IPS-20b (cell line): ENCODE measurements around the gene PSMD6.

Source experiments
- H3K27ac ChIP-seq: one replicate; pipeline ENCODE4 v1.5.1; 2013; ENCODE audit warnings: low read length
- H3K27me3 ChIP-seq: 2 replicates; pipeline ENCODE4 v1.6.1; 2013; ENCODE audit warnings: mild to moderate bottlenecking, low read length, inconsistent platforms; ENCODE audit not compliant: insufficient read depth
- H3K36me3 ChIP-seq: 2 replicates; pipeline ENCODE4 v1.6.1; 2013; ENCODE audit warnings: low read depth, mild to moderate bottlenecking, inconsistent platforms, low read length, moderate library complexity; ENCODE audit not compliant: insufficient read depth
- H3K4me1 ChIP-seq: 2 replicates; pipeline ENCODE4 v1.6.1; 2013; ENCODE audit warnings: mild to moderate bottlenecking, control low read depth, inconsistent platforms, low read length, moderate library complexity; ENCODE audit not compliant: insufficient read depth
- H3K4me3 ChIP-seq: 2 replicates; pipeline ENCODE4 v1.5.1; 2013; ENCODE audit warnings: mild to moderate bottlenecking, low read length, inconsistent platforms
- H3K9ac ChIP-seq: 2 replicates; pipeline ENCODE4 v1.6.1; 2013; ENCODE audit warnings: low read depth, mild to moderate bottlenecking, inconsistent platforms, low read length, moderate library complexity
- H3K9me3 ChIP-seq: 2 replicates; pipeline ENCODE4 v1.6.1; 2013; ENCODE audit warnings: mild to moderate bottlenecking, low read depth, low read length, inconsistent platforms; ENCODE audit not compliant: insufficient read depth

PSMD6 gene

DNA sequence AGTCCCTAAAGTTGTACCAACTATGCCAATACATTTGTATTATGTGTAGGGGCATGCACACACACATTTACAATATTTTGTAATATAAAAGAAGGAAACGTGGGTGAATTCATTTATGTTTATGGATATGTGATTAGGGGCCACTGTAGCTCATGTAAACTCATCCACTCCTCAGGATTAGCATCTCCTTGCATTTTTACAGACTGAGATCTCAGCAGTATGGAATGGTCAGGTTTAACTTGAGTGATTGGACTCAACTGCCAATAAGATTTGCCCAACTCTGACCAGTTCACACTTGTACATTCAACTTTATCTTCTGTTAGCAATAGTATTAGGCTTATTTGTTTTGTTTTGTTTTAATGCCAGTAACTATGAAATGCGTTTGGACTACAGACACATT lies 36.5 kb downstream of the PSMD6 start:
- H3K27me3 ChIP-seq: no peaks in the 10 kb centered on the region
- no peaks in the 10 kb centered on the region for H3K4me1 ChIP-seq
- H3K9ac ChIP-seq: no peak overlapping the region
- no peak overlapping the region for H3K27ac ChIP-seq
- peaks cover 65% of the 10 kb centered on the region for H3K36me3 ChIP-seq
- H3K4me3 ChIP-seq: no peak overlapping the region
- H3K9me3 ChIP-seq: no peaks in the 10 kb centered on the region

DNA sequence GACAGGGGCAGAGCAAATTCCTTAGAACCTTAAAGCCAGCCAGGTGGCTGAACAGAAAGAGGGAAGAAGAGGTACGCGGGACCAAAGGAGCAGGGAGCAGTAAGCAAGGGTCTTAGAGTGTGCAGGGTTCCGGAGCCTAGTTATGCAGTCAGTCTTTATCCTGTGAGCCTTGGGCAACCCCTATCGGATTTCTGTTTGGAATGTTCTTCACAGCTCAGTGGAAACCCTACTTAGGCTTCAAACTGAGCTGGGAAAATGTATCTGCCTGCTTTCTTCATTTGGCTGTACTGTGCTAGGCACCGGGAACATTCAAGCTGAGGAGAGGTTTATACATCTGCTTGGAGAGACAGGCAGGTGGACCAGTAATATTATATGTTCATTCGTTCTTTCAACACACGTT lies 37.1 kb downstream of the PSMD6 start:
- Histone ChIP-seq H3K36me3 (peaks cover 65% of the 10 kb centered on the region), H3K4me3 (no peak overlapping the region), H3K27me3 (no peaks in the 10 kb centered on the region), H3K9ac (no peak overlapping the region), H3K27ac (no peak overlapping the region), H3K4me1 (no peaks in the 10 kb centered on the region), H3K9me3 (no peaks in the 10 kb centered on the region)

DNA sequence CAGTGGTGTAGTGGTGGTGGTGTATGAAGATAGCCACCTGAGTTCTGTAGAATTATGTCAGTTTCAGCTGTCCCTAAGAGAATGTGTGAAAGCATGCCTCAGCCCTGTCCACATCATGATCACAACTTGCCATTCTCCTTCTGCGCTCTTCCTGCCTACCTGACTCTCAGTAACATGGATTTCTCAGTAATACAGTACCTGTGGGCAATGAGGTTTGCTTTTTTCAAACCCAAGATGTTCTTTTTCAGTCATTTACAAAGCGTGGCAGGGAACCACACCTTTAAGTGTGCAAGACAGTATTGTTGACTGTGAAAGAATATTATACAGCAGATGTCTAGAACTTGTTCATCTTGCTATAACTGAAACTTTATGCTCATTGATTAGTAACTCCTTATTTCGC lies 38.9 kb downstream of the PSMD6 start:
- H3K4me1 ChIP-seq: no peaks in the 10 kb centered on the region
- no peaks in the 10 kb centered on the region for H3K9me3 ChIP-seq
- no peaks in the 10 kb centered on the region for H3K27me3 ChIP-seq
- no peak overlapping the region for H3K9ac ChIP-seq
- H3K27ac ChIP-seq: no peak overlapping the region
- no peak overlapping the region for H3K4me3 ChIP-seq
- H3K36me3 ChIP-seq: peaks cover 63% of the 10 kb centered on the region

DNA sequence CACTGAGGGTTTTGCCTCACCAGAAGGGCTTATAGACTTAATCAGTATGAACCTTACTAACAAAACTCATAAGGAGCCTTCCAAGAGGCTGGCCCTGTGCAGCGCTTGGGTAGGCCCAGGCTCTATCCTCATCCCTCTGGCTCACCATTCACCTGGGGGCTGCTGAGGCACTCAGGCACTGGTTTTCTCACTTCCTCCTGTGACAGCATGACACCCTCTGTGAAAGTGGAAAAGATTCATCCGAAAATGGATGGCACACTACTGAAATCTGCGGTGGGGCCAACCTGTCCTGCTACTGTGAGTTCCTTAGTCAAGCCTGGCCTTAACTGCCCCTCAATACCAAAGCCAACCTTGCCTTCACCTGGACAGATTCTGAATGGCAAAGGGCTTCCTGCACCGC lies 41.3 kb downstream of the PSMD6 start:
- Histone ChIP-seq H3K4me3 (no peak overlapping the region), H3K9ac (no peak overlapping the region), H3K36me3 (peaks cover 48% of the 10 kb centered on the region), H3K4me1 (no peaks in the 10 kb centered on the region), H3K9me3 (no peaks in the 10 kb centered on the region), H3K27ac (no peak overlapping the region), H3K27me3 (no peaks in the 10 kb centered on the region)

DNA sequence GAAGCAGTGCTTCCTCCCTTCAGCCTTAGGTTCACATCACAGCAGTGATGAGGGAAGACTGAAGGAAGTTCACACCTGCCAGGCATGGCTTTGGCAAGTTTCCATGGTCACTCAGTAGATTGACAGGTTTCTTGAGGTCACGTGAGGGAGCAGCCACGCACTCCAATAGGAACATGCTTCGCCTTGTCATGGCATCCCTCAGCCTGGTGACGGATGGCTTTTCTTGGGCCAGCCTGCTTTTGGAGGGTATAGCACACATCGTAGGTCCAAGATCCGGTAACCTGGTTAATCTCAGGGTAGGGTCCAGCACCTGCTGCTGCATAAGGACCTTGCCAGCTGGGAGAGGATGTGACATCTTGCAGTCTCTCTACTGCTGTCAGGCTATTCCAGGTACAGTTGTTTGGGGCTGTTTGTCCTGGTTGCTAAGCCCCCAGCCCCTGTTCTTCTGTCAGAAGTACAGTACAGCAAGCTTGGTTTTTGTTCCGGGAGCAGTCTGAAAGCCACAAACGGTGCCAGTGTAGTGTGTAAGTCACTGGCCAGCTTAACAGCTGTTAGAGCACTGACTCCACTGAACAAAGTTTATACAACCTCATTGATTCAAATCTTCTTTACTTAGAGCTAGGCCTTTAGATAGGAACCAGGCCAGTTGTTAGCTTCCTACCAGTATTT lies 42.3 kb downstream of the PSMD6 start:
- no peaks in the 10 kb centered on the region for H3K27me3 ChIP-seq
- no peaks in the 10 kb centered on the region for H3K4me1 ChIP-seq
- H3K9me3 ChIP-seq: no peaks in the 10 kb centered on the region
- H3K9ac ChIP-seq: no peak overlapping the region
- peaks cover 44% of the 10 kb centered on the region for H3K36me3 ChIP-seq
- no peak overlapping the region for H3K27ac ChIP-seq
- H3K4me3 ChIP-seq: no peak overlapping the region

DNA sequence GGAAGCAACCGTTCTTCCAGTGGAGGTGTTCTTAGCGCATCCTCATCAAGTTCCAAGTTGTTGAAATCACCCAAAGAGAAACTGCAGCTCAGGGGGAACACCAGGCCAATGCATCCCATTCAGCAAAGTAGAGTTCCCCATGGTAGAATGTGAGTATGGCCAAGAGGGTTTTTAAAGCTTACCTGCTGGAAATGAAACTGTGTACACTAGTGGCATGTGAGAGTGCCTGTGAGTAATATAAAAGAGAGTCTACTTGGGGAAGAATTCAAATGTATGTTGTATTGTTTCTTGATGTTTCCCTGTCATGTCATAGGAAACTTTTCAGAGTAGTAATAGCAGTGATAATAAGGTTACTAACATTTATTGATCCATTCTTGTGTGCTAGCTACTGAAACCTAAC lies 43.3 kb downstream of the PSMD6 start:
- Histone ChIP-seq H3K36me3 (peaks cover 42% of the 10 kb centered on the region), H3K9me3 (no peaks in the 10 kb centered on the region), H3K4me1 (no peaks in the 10 kb centered on the region), H3K4me3 (no peak overlapping the region), H3K27ac (no peak overlapping the region), H3K9ac (no peak overlapping the region), H3K27me3 (no peaks in the 10 kb centered on the region)

DNA sequence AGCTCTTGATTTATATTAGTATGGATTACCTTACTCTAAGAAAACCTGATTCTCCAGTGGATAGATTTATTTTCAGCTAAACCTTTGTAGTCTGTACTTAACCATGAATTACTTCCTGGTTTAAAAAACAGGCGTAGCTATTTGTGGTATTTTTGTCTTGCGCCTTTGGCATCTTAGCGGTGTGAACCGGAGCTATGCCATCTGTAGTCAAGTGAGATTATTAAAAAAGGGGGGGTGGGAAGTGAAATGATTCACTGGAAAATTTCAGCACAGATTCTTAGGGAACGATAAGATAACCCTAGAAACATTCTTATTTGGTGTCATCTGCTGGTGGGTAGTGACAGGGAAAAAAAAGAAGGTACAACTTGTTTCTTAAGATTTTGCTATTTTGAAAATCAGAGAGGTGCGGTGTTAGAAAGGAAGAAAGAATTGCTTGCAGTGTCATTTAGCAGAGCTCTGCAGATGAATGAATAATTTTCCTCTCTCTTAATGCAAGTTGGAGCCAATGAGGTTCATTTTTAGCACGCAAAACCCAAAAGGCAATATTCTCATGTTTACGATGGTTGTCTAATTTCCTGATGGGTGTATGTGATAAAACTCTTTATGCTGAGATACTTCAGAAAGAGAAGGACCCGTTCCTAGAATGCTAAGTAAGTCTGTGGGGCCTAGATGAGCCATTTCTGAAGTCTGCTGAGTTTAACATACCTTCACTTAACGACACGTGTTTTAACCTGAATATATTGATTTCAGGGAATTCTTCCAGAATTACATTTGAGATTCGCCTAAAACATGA lies 44.0 kb downstream of the PSMD6 start:
- no peaks in the 10 kb centered on the region for H3K27me3 ChIP-seq
- H3K36me3 ChIP-seq: peaks cover 34% of the 10 kb centered on the region
- H3K9me3 ChIP-seq: no peaks in the 10 kb centered on the region

DNA sequence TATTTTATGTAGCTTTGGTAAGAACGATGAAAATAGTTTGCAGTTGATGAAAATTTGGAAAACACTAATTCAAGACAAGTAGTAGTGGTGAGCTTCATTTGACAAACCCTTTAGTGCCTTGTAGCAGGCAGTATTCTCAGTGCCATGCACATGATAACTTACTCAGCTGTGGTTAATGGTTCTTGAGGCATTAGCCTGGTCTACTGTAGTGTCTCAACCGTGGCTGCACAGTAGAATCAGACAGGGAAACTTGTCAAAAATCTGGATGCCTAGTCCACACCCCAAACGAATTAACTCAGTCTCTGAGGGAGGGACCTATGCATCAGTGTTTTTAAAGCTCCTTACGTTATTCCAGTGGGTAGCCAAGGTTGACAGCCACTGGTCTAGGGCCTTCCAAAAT lies 45.4 kb downstream of the PSMD6 start:
- Histone ChIP-seq H3K9me3 (no peaks in the 10 kb centered on the region), H3K9ac (no peak overlapping the region), H3K4me3 (no peak overlapping the region), H3K36me3 (peaks cover 33% of the 10 kb centered on the region), H3K27me3 (no peaks in the 10 kb centered on the region), H3K27ac (no peak overlapping the region), H3K4me1 (peaks cover 7% of the 10 kb centered on the region; the same call in 1 of the 2 replicates)

More for the DNA sequence above, 44.0 kb downstream of the PSMD6 start:
- Histone ChIP-seq H3K4me1 (no peaks in the 10 kb centered on the region), H3K4me3 (no peak overlapping the region), H3K9ac (no peak overlapping the region), H3K27ac (no peak overlapping the region)

DNA sequence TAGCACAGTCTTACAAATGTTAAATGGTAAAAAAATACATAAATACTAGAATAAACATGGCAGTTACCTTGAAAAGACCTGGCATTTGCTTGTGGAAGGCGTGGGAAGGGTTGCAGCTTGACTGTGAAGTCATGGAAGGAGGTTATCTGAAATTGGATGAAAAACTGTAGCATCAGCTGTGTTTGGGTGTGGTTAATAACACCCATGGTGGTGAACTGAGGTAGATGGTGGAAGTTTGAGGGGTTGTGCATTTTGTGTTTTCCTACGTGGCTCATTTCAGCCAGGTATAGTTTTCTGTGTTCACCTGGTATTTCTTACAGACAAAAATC lies 46.5 kb downstream of the PSMD6 start:
- no peaks in the 10 kb centered on the region for H3K27me3 ChIP-seq
- H3K27ac ChIP-seq: no peak overlapping the region
- no peak overlapping the region for H3K4me3 ChIP-seq
- H3K4me1 ChIP-seq: peaks cover 17% of the 10 kb centered on the region
- no peaks in the 10 kb centered on the region for H3K9me3 ChIP-seq
- H3K9ac ChIP-seq: no peak overlapping the region
- H3K36me3 ChIP-seq: peaks cover 22% of the 10 kb centered on the region

DNA sequence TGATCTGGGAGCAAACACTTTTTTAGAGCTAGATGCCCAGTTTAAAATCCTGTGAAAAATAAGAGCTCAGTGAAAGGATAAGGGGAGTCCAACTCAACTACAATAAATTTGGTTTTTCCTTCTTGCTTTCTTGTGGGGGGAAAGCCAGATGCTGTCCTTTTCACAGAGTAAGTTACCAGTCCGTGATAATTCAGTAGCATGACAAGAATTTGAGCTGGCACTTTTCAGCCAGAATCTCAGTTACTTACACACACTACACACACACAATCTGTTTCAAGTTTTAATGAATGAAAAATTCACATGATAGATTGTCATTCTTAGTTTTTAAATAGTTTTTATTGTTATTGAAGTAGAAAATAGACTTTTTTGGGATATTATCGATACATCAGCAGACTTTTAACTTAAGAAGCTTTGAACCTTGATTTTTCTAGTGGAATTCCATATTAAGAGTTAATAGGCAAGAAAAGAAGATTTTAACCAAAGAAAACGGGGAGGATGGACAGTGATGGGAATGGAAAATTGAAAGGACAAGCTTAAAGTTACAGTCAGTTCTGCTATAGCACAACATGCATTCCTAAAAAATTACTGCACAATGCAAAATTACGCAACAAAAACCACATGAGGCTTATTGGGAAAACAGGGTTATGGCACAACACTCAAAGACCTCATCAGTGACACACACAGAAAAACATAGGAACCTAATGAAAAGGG lies 47.0 kb downstream of the PSMD6 start:
- H3K27ac ChIP-seq: no peak overlapping the region
- H3K27me3 ChIP-seq: no peaks in the 10 kb centered on the region
- H3K4me3 ChIP-seq: no peak overlapping the region
- peaks cover 21% of the 10 kb centered on the region for H3K4me1 ChIP-seq
- peaks cover 17% of the 10 kb centered on the region for H3K36me3 ChIP-seq
- H3K9me3 ChIP-seq: no peaks in the 10 kb centered on the region
- no peak overlapping the region for H3K9ac ChIP-seq

DNA sequence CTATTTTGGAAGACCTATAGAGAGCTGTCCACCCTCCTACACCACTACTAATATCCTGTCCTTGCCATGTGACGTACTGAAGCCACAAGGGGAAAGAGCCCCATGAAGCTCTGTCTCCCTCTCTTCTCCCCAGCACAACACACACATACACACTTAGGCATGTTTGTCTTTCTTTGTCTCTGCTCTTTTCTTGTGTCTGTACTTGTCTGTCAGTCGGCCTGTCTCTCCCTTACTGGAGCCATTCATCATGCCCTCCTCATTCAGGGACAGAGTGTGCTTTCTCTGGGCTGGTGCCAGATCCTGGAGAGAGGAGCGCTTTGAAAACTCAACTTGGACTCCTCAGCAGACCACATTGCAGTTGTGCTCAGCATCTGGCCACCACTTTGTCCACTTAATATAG lies 47.6 kb downstream of the PSMD6 start:
- Histone ChIP-seq H3K4me1 (peaks cover 27% of the 10 kb centered on the region), H3K9ac (no peak overlapping the region), H3K4me3 (no peak overlapping the region), H3K27me3 (no peaks in the 10 kb centered on the region), H3K9me3 (no peaks in the 10 kb centered on the region), H3K36me3 (peaks cover 12% of the 10 kb centered on the region), H3K27ac (no peak overlapping the region)

DNA sequence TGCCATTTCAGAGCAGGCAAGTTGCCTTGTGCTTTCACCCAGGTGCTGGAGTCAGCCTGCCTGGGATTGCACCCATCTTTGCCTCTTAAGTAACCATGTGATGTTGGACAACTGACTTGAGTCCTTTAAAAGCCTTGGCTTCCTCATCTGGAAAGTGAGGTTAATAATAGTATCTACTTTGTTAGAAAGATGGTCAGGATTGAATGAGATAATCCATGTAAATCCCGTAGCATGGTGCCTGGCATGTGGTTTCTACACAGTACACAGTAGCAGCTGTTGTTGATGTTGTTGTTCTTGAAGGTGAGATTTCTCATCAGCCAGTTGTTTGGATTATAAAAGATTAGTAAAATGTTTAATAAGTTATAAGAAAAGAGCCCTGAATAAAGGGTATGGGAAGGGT lies 48.8 kb downstream of the PSMD6 start:
- Histone ChIP-seq H3K9me3 (no peaks in the 10 kb centered on the region), H3K4me1 (peaks cover 40% of the 10 kb centered on the region), H3K27ac (no peak overlapping the region), H3K36me3 (no peaks in the 10 kb centered on the region), H3K4me3 (no peak overlapping the region), H3K27me3 (no peaks in the 10 kb centered on the region), H3K9ac (no peak overlapping the region)
